Activated CD8-positive, alpha-beta memory T cell treated with anti-CD3 and anti-CD28 coated beads for 48 hours (primary cell): ENCODE data around the gene SUPT5H.

ENCODE experiments used
- DNase-seq, 3 experiments: peaks; one replicate each; pipeline ENCODE4 v3.0.0-alpha.2; 2020; ENCODE audit warnings: low read depth in 2 of 3, low spot score in 2 of 3

Gene SUPT5H

DNA sequence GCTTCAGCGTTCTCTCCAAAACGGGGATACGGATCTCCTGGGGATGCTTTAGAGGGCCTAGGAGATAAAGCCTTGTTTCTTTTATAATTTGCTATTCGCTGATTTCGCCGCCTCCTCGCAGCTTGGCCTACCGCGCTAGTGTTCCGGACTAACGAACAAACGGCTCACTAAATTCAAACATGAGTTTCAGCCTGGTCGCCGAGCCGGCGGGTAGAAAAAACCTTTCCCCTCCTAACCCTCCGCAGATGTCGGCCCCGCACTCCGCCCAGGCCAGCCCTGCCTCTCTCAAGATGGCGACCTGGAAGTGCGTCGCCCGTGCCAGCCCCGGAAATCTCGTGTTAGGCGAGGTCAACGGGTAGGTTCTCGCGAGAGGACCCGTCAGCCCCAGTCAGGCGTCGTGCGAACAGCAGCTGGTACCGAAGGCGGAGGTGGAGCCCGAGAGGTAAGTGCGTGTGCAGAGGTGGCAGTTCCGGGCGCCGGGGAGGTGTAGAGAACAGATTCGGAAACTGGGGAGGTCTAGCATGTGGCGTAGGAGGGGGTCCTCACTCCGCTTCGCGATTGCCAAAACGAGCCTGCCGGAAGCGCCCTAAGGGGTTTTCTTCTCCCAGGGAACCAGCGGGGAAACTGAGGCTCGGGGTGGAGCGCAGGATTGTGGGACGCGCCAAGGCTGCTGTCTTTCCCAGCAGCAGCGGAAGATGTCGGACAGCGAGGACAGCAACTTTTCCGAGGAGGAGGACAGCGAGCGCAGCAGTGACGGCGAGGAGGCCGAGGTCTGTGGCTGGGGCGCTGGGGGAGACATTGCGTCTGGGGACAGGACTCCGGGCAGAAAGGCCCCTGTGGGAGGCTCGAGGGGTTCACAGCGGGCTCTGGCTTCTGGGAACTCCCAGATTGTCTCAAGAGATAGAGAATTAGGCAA lies at the start of gene SUPT5H:
TSS of gene SUPT5H (plus strand) at position 387 of the 916 bp plus-strand sequence. CDS start at position 696, 309 bp downstream.
- DNase-seq: peak; percentile 87 to 93 (median 87)

DNA sequence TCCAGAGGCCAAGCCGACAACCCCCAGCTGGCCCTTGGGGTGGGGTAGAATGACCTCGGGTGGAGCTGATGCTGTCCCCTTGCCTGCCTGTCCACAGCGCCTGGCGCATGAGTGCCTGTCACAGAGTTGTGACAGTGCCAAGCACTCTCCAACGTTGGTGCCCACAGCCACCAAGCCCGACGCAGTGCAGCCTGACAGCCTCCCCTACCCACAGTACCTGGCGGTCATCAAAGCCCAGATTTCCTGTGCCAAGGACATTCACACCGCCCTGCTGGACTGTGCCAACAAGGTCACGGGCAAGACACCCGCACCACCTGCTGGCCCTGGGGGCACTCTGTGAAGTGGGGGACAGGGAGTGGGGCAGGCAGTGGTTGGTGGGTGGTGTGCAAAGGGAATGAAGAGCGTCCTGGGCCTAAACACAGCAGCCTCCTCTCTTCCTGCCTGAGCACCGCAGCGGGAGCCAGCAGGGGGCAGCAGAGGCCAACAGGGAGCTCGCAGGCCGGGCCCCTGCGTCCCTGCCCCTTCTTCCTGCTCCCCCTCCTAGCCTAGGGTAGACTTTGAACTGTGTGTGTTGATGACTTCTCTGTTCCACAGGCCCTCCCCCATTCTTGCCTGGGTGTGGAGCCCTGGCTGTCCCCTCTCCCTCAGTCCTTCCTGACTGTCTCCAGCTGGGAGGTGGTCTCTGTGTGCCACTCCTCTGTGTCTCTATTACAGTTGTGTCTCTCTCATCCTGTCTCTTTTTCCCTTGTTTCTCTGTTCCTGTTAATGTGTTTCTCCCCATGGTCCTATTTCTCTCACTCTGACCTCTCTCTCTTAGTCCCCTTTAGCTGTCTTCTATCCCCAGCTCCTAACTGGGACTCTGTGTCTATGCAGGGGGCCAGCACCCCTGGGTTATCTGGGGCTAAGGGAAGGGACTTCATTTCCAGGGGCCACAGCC lies 47.8 kb upstream of the SUPT5H start:
- DNase-seq: peak; percentile 78 to 93 (median 87)

DNA sequence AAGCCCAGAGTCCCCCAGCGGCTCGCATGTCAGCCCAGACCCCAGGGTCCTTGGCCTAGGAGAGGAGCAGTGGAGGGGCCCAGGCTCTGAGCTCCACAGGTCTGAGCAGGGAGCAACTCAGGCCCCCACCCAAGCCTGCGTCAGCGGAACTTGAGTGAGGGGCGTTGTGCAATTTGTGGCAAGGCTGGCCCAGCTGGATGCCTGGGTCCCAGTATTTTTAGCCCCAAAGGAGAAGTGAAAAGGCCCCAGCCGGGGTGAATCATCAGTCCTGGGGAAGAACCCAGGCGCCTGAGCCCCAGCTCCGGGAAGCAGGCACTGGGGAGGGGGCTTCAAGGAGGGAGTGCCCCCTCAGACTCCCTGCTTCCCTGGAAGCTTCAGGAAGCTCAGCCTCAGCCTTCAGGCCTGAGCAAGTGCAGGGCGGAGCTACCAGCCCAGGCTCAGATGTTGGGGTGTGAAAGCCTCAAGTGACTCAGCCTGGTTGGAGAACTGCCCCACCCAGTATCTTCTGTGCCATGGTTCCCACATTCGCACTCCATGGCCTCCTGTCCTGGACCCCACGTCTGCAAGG lies 47.0 kb upstream of the SUPT5H start:
- DNase-seq: peak in 1 of 3 experiments; percentile 36

DNA sequence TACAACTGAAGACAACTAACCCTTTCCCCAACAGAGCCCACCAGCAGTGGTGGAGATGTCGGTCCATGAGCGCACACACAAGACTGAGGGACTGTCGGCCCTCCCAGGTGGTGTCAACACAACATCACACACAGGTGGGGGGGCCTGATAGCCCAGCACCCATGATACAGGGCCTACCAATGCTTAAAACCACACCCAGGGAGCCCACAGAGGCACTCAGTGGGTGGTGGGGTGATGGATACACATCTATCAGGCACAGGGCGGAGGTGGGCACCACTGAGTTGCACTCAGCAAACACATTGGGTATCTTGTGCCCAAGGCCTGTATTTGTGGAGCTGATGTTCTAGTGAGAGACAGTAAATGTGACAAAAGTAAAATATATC lies 45.7 kb upstream of the SUPT5H start:
- no peak for DNase-seq

DNA sequence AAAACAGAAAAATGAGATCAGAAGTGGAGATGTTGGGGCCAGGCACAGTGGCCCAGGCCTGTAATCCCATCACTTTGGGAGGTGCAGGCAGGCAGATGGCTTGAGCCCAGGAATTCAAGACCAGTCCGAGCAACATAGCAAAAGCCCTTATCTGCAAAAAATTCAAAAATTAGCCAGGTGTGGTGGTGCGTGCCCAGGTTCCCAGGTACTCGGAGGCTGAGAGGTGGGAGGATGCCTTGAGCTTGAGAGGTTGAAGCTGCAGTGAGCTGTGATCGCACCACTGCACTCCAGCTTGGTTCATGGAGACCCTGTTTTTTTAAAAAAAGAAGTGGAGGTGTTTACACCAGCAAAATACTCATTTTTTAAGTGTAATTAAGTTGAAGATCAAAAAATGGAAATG lies 45.3 kb upstream of the SUPT5H start:
- no peak for DNase-seq

DNA sequence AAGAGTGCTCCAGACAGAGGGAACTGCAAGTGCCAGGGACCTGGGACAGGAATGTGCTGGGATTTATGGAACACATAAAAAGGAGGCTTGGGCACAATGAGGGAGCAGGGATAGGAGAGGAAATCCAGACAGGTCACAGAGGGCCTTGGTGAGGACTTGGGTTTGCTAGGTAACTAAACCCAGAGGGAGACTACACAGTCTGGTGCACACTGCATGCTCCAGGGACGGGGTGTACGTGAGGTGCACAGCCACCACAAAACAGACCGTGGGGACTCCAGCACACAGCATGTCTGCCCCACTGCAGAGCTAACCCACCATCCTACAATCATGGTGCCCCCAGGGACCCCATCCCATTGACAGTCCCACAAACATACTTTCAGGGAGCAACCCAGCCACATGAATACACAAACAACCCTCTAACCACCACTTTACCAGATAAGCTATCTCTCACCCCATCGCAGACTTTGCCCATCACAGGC lies 44.3 kb upstream of the SUPT5H start:
- no peak for DNase-seq

DNA sequence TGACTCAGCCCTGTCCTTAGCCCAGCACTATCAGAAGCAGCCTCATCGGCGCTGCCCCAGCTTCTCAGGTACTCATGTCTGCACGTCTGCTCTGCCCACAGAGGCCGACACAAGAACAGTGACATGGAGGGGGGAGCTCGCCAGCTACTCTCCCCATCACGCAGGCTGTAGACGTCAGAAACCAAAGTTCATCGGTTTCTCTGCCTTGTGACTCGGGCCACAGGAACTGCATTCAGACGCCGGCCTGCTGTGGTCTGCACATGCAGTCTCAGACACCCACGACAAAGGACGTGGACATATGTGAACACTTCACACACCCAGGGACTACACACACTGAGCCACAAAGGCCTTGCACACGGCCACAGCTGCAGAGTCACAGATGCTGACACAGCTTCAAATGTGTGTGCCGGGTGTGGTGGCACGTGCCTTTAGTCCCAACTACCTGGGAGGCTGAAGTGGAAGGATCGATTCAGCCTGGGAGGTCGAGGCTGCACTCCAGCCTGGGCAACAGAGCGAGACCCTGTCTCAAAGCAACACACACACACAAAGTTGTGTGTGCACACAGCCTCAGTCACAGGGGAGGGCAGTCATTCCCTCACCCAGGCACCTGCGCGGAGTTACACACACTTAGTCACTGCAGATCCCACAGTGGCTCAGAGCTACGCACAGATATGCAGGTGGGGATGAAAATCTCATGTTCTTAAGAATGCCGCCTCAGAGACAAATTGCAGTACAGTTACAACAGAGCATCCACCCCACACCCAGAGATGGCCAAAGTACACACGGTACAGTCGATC lies 43.6 kb upstream of the SUPT5H start:
- peak in 2 of 3 experiments; percentile 57 to 63 for DNase-seq

DNA sequence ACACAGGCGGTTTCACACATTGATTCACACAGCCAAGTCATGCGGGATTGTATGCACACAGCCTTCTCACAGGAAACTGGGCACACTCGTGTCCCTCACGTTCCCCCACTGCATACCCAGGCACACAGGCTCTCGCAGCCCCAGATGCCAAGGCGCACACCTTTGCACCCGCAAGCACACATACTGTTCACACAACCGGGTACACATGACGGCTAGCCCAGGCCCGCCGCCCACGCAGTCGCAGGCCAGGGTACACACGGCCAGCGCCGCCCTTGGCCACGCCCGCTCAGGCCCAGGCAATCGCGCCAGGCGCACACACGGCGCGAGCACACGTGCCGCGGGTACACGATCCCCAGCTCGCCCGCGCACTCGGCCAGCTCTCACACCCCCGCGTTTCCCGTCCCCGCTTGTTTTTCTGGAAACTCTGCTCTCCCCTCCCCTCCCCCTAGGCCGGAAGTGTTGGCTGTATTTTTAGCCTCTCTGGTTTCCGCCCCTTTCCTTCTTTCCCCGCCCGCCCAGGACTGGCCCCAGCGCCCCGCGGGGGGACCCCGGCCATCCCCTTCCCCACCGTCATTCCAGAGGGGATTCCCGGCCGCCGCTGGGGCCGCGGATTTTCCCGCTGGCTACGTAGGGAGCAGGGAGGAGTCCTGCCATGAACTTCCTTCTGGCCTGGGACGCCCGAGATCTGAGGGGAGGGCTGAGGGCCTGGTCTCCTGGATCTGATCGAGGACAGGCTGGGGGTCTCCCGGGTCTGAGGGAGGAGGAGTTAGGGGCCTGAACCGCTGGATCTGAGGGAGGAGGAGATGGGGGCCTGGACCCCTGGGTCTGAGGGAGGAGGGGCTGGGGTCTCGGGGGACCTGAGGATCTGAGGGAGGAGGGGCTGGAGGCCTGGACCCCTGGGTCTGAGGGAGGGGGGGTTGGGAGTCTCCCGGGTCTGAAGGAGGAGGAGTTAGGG lies 42.8 kb upstream of the SUPT5H start:
- DNase-seq: peak in 2 of 3 experiments; percentile 63 to 66

DNA sequence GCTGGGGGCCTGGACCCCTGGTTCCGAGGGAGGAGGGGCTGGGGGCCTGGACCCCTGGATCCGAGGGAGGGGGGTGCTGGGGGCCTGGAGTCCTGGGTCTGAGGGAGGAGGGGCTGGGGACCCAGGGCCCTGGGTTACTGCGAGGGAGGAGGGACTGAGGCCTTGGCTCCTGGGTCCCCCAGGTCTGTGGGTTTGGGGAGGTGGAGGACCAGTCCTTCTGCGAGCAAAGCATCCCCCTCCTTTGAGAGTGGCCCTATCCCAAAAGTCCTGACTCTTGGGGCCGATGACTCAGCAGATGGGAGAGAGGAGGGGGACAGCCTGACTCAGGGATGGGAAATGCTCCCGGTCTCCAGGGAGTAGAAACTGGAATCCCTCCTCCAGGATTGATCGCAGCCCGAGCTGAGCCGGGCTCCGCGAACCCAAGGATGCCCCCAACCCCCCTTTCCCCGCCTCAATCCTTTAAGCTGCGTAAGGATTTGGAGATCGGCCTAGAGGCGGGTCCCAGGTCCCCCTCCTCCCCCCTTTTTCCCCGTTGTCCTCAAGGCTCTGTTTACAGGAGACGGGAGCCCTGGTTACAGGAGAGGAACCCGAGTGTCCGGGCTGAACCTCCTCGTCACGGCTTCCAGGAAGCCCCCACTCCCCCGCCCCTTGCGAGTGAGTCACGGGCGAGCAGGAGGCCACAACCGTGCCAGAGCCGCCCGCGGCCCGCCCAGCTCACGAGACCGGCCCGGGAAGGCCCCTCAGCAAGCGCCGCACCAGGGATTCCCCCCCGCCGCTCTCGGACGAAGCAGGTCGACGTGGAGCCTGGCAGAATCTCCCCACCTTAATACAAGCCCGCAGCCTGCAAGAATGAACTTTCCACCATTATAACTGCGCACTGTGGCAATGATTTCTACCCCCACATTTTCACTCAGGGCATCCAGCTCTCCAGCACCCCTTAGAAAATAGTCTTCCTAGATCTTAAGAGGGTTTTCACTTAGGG lies 41.8 kb upstream of the SUPT5H start:
- DNase-seq: peak; percentile 80 to 90 (median 89)

DNA sequence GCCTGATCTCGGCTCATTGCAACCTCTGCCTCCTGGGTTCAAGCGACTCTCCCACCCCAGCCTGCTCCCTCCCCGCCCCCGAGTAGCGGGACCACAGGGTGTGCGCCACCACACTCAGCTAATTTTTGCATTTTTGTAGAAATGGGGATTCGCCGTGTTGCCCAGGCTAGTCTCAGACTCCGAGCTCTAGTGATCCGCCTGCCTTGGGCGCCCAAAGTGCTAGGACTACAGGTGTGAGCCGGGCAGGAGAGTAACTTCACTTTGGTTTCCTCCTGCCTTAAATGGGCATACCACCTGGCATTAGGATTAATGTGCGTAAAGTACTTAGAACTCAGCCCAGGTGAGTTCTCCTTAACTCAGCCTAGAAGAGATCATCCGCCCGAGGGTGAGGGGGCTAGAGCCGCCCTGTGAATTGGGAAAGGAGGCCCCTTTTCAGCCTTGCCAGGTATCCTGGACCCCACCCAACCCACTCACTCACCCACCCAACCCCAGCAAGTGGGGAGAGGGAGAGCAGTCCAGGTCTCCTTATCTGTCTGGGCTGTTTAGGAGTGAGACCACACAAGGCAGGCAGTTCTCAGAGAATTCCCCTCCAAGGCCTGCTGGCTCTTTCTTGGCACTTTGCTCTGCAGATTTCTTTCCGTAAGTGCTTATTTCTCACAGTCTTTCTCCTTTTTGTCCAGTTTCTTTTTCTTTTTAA lies 40.0 kb upstream of the SUPT5H start:
- DNase-seq: no peak

DNA sequence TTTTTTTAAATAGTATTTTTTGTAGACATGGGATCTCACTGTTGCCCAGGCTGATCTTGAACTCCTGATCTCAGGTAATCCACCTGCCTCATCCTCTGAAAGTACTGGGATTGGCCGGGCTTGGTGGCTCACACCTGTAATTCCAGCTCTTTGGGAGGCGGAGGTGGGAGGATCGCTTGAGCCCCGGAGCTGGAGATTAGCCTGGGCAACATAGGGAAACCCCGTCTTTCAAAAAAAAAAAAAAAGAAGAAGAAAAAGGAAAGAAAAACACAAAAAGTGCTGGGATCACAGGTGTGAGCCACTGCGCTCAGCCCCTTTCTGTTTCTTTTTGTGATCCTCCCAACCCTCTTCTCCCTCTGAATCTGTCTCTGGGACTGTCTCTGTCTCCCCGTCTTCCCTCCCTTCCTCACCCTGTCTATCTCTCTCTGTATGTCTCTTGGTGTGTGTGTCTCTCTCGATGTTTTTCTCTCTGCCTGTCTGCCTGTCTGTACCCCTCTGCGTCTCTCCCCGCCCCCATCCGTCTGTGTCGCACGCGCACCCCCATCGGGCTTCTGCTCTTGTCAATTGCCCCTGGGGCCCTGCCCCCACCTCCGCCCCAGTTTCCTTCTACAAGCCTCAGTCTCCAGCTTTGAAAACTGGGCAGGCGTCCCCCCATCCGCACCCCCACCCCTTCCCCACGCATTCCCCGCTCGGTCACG lies 39.3 kb upstream of the SUPT5H start:
- DNase-seq: peak in 2 of 3 experiments; percentile 59 to 61

DNA sequence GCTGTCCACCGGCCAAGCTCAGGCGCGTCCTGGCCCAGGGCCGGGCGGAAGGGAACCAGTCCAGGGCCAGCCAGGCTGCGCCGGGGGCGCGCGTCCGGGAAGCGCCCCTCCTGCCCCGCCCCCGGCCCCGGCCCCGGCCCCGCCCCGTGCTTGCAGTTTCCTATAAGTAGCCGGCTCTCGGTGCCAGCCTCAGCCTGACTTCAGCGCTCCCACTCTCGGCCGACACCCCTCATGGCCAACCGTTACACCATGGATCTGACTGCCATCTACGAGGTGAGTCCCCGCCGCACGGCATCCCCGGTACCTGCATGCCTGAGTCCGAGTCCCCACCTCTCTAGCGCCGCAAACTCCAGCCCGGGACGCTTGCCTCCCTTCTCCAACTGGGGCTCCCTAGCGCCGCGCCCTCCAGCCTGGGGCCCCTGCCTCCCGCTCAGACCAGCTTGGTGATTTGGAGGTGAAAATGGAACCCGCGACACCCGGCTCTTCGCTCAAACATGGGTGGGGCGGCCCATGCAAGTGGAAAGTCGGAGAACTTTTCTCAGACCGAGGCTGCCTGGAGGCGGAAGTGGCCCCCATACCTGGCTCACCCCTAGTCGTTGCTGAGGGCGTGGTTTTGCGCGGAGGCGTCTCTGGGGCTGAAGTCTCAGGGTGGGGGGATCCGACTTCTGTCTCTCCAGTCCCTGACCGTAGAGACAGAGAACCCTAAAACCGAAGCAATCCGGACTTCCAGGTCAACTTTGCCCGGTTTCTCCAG lies 38.5 kb upstream of the SUPT5H start, which contains the start of gene ZFP36:
TSS of gene ZFP36 (plus strand) at position 192 of the 754 bp plus-strand sequence. CDS start at position 250, 58 bp downstream.
- peak; percentile 71 to 91 (median 84) for DNase-seq

DNA sequence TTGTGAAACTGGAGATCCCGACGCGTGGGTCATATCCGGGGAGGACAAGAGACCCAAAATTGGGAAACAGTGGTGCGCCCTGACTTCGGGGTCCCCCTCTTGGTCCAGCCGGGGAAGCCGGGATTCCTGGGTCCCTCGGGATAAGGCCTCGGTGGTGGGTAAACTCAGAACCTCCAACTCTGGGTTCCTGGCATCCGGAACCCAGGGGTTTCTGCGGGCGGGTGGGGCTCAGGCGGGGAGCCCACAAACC lies 38.0 kb upstream of the SUPT5H start:
- no peak for DNase-seq

DNA sequence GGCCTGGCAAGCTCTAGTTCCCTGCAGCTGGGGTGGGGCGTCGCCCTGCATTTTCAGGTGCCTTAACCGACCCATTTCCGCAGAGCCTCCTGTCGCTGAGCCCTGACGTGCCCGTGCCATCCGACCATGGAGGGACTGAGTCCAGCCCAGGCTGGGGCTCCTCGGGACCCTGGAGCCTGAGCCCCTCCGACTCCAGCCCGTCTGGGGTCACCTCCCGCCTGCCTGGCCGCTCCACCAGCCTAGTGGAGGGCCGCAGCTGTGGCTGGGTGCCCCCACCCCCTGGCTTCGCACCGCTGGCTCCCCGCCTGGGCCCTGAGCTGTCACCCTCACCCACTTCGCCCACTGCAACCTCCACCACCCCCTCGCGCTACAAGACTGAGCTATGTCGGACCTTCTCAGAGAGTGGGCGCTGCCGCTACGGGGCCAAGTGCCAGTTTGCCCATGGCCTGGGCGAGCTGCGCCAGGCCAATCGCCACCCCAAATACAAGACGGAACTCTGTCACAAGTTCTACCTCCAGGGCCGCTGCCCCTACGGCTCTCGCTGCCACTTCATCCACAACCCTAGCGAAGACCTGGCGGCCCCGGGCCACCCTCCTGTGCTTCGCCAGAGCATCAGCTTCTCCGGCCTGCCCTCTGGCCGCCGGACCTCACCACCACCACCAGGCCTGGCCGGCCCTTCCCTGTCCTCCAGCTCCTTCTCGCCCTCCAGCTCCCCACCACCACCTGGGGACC lies 37.6 kb upstream of the SUPT5H start:
- no peak for DNase-seq

DNA sequence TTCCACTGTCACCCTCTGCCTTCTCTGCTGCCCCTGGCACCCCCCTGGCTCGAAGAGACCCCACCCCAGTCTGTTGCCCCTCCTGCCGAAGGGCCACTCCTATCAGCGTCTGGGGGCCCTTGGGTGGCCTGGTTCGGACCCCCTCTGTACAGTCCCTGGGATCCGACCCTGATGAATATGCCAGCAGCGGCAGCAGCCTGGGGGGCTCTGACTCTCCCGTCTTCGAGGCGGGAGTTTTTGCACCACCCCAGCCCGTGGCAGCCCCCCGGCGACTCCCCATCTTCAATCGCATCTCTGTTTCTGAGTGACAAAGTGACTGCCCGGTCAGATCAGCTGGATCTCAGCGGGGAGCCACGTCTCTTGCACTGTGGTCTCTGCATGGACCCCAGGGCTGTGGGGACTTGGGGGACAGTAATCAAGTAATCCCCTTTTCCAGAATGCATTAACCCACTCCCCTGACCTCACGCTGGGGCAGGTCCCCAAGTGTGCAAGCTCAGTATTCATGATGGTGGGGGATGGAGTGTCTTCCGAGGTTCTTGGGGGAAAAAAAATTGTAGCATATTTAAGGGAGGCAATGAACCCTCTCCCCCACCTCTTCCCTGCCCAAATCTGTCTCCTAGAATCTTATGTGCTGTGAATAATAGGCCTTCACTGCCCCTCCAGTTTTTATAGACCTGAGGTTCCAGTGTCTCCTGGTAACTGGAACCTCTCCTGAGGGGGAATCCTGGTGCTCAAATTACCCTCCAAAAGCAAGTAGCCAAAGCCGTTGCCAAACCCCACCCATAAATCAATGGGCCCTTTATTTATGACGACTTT lies 36.8 kb upstream of the SUPT5H start:
- DNase-seq: no peak
